Measurements from ENCODE around the gene TCAIM.
"Not testable (repeated sequence)": the region's sequence is repeated elsewhere in the genome, so short reads cannot be mapped to it uniquely, and the experiment has no call there.

Gene TCAIM

GRCh38 chr3:44375450-44375849 is 36.9 kb downstream of the TCAIM start:
- Mint-ChIP-seq H3K4me3 (no peak overlapping the region), H3K9me3 (peaks cover 21% of the 10 kb centered on the region), H3K27ac (no peak overlapping the region), H3K27me3 (no peaks in the 10 kb centered on the region), H3K4me1 (ENCODE audit: low read depth) (no peaks in the 10 kb centered on the region), H3K36me3 (ENCODE audit: low read depth) (peaks cover 29% of the 10 kb centered on the region)

DNA sequence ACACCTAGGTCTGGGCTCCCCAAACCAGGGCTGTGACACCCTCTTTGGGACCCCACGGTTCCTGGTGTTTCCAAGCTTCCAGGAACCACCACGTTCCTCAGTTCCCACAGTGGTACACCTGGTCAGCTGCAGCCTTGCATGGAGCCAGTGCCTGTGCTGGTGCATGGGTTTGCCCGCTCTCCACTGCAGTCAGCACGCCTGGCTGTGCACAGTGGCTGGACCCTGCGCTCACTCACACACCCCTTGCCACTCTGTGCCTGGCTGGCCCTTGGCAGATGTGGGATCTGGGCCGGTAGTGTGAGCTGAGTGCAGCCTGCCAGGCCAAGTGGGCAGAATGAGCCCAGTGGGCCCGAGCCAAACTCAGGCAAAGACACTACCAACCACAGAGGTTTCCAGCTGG is 48.8 kb downstream of the TCAIM start:
- no peaks in the 10 kb centered on the region for H3K4me1 Mint-ChIP-seq (ENCODE audit: low read depth)
- H3K36me3 Mint-ChIP-seq (ENCODE audit: low read depth): no peaks in the 10 kb centered on the region
- no peak overlapping the region for H3K27ac Mint-ChIP-seq
- H3K9me3 Mint-ChIP-seq: peaks cover 11% of the 10 kb centered on the region
- H3K4me3 Mint-ChIP-seq: no peak overlapping the region
- H3K27me3 Mint-ChIP-seq: no peaks in the 10 kb centered on the region

DNA sequence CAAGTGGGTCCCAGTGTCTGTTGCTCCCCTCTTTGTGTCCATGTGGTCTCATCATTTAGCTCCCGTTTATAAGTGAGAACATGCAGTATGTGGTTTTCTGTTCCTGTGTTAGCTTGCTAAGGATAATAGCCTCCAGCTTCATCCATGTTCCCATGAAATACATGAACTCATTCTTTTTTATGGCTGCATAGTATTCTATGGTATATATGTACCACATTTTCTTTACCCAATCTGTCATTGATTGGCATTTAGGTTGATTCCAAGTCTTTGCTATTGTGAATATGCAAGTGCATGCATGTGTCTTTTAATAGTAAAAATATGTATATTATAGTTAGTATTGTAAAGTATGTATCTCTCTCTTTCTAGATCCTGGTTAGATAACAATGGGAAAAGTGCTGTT is 53.9 kb downstream of the TCAIM start:
- H3K27ac Mint-ChIP-seq: no peak overlapping the region
- no peaks in the 10 kb centered on the region for H3K4me1 Mint-ChIP-seq (ENCODE audit: low read depth)
- H3K27me3 Mint-ChIP-seq: no peaks in the 10 kb centered on the region
- peaks cover 3% of the 10 kb centered on the region for H3K9me3 Mint-ChIP-seq
- peaks cover 3% of the 10 kb centered on the region for H3K36me3 Mint-ChIP-seq (ENCODE audit: low read depth)
- H3K4me3 Mint-ChIP-seq: no peak overlapping the region

GRCh38 chr3:44395714-44396113 is 57.1 kb downstream of the TCAIM start:
- Mint-ChIP-seq H3K4me3 (no peak overlapping the region), H3K27me3 (no peaks in the 10 kb centered on the region), H3K27ac (no peak overlapping the region), H3K4me1 (ENCODE audit: low read depth) (no peaks in the 10 kb centered on the region), H3K9me3 (peaks cover 3% of the 10 kb centered on the region), H3K36me3 (ENCODE audit: low read depth) (peaks cover 10% of the 10 kb centered on the region)

GRCh38 chr3:44396200-44397171 is 57.9 kb downstream of the TCAIM start:
- Mint-ChIP-seq H3K4me1 (ENCODE audit: low read depth) (no peaks in the 10 kb centered on the region), H3K4me3 (no peak overlapping the region), H3K27me3 (no peaks in the 10 kb centered on the region), H3K36me3 (ENCODE audit: low read depth) (peaks cover 14% of the 10 kb centered on the region), H3K27ac (no peak overlapping the region), H3K9me3 (peaks cover 3% of the 10 kb centered on the region)

DNA sequence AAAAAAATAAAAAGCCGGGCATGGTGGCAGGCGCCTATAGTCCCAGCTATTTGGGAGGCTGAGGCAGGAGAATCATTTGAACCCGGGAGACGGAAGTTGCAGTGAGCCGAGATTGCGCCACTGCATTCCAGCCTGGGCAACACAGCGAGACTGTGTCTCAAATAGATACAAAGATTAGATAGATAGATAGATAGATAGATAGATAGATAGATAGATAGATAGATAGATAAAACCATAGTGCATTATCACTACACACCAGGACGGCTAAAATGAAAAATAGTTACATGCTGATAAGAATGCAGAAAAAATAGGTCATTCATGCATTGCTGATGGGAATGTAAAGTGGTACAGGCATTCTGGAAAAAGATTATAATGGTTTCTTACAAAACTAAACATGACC is 59.7 kb downstream of the TCAIM start:
- H3K27ac Mint-ChIP-seq; H3K9me3 Mint-ChIP-seq; H3K4me3 Mint-ChIP-seq; H3K27me3 Mint-ChIP-seq; H3K4me1 Mint-ChIP-seq (ENCODE audit: low read depth): not testable (repeated sequence)
- peaks cover 14% of the 10 kb centered on the region for H3K36me3 Mint-ChIP-seq (ENCODE audit: low read depth)

DNA sequence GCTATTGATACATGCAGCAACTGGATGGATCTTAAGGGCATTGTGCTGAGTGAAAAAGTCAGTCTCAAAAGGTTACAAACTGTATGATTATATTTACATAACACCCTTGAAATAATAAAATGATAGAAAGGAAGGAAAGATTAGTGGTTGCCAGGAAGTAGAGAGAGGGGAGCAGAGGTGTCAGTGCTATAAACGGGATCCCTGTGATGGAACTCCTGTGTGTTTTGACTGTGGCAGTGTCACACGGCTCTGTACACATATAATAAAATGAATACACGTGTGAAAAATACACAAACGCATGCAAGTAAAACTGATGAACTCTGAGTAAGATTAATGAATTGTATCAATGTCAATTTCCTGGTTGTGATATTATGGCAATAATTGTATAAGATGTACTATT is 60.3 kb downstream of the TCAIM start:
- Mint-ChIP-seq H3K36me3 (ENCODE audit: low read depth) (peaks cover 16% of the 10 kb centered on the region), H3K9me3 (no peaks in the 10 kb centered on the region), H3K4me1 (ENCODE audit: low read depth) (no peaks in the 10 kb centered on the region), H3K27ac (no peak overlapping the region), H3K27me3 (no peaks in the 10 kb centered on the region), H3K4me3 (no peak overlapping the region)

- H3K36me3 Mint-ChIP-seq (ENCODE audit: low read depth): peaks cover 18% of the 10 kb centered on the region
- no peak overlapping the region for H3K27ac Mint-ChIP-seq
- no peaks in the 10 kb centered on the region for H3K4me1 Mint-ChIP-seq (ENCODE audit: low read depth)
- no peaks in the 10 kb centered on the region for H3K9me3 Mint-ChIP-seq
- no peak overlapping the region for H3K4me3 Mint-ChIP-seq
- no peaks in the 10 kb centered on the region for H3K27me3 Mint-ChIP-seq
These were observed 62.2 kb downstream of the TCAIM start for GRCh38 chr3:44400771-44401170.

GRCh38 chr3:44402548-44402947 is 64.0 kb downstream of the TCAIM start:
- no peaks in the 10 kb centered on the region for H3K27me3 Mint-ChIP-seq
- no peaks in the 10 kb centered on the region for H3K4me1 Mint-ChIP-seq (ENCODE audit: low read depth)
- H3K27ac Mint-ChIP-seq: no peak overlapping the region
- no peaks in the 10 kb centered on the region for H3K9me3 Mint-ChIP-seq
- no peak overlapping the region for H3K4me3 Mint-ChIP-seq
- H3K36me3 Mint-ChIP-seq (ENCODE audit: low read depth): peaks cover 15% of the 10 kb centered on the region

- H3K36me3 Mint-ChIP-seq (ENCODE audit: low read depth): no peaks in the 10 kb centered on the region
- no peaks in the 10 kb centered on the region for H3K9me3 Mint-ChIP-seq
- no peaks in the 10 kb centered on the region for H3K4me1 Mint-ChIP-seq (ENCODE audit: low read depth)
- no peak overlapping the region for H3K27ac Mint-ChIP-seq
- no peak overlapping the region for H3K4me3 Mint-ChIP-seq
- H3K27me3 Mint-ChIP-seq: no peaks in the 10 kb centered on the region
These were observed 71.3 kb downstream of the TCAIM start for GRCh38 chr3:44409640-44410410.

DNA sequence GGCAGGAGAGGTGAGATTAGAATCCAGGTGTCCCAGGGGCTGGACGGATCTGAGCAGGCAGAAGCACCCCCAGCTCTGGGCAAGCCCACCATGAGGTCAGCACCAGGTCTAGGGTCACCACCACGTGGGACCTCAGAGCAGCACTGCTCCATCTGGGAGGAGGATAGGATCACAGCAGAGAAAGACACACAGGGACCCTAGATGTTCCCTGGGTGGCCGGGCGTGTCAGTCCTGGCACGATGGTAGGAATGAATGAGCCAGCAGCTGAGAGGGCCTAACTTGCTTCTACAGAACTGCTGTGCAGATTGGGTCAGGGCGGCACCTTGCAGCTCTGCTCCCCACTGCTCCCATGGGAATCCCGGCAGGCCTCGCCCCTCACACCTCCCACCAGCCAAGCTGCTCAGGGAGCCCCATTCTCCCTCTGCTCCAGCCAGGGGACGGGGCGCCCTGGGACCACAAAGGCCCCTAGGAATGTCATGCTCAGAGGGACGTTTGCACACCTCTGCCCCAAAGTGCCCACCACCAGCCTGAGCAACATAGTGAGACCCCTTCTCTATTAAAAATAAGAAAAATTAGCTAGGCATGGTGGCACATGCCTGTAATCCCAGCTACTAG is 72.6 kb downstream of the TCAIM start:
- no peak overlapping the region for H3K4me3 Mint-ChIP-seq
- no peaks in the 10 kb centered on the region for H3K9me3 Mint-ChIP-seq
- no peak overlapping the region for H3K27ac Mint-ChIP-seq
- H3K27me3 Mint-ChIP-seq: no peaks in the 10 kb centered on the region
- H3K36me3 Mint-ChIP-seq (ENCODE audit: low read depth): no peaks in the 10 kb centered on the region
- H3K4me1 Mint-ChIP-seq (ENCODE audit: low read depth): no peaks in the 10 kb centered on the region

DNA sequence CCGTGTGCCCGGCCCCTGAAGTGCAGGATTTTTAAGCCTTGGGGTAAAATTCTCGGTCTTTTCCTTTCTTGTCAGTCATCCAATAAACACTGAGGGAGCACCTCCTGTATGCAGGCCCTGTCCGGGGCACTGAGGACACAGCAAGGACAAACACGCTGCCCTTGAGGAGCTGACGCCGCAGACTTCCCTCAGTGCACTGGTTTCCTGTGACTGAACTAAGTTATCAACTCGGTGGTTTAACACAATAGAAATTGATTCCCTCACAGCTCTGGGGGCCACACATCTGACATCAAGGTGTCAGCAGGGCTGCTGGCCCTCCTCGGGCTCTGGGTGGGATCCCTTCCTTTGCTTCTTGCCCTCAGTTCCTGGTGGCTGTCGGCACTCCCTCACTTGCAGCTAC is 73.8 kb downstream of the TCAIM start:
- Mint-ChIP-seq H3K4me3 (no peak overlapping the region), H3K27me3 (no peaks in the 10 kb centered on the region), H3K36me3 (ENCODE audit: low read depth) (no peaks in the 10 kb centered on the region), H3K4me1 (ENCODE audit: low read depth) (no peaks in the 10 kb centered on the region), H3K27ac (no peak overlapping the region), H3K9me3 (no peaks in the 10 kb centered on the region)

DNA sequence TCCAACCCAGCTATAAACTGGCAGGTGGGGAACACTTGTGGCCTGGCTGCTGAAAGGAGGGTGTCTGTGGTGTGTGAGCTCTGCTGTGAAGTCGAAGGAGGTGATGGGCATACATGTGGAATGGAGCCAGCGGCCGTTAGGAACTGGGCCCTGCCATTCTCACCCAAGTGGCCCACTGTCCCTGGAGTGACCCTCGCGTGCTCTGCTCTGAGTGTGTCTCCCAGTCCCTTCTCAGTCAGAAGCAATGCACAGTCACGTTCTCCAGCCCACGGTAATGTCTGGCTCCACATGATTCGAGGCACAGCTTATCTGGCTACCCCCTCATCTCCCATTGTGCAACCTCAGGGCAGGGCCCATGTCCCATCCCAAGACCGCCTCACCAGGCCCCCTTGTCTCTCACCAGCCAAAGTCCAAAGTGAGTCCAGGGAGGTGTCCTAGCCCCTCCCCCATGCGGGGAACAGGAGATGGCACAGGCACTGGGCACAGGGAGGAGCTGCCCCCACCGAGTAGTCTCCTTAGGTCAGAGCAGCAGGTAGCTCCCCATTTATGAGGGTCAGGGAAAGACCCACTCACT is 76.0 kb downstream of the TCAIM start:
- no peak overlapping the region for H3K4me3 Mint-ChIP-seq
- no peaks in the 10 kb centered on the region for H3K4me1 Mint-ChIP-seq (ENCODE audit: low read depth)
- H3K9me3 Mint-ChIP-seq: no peaks in the 10 kb centered on the region
- H3K27me3 Mint-ChIP-seq: no peaks in the 10 kb centered on the region
- no peak overlapping the region for H3K27ac Mint-ChIP-seq
- no peaks in the 10 kb centered on the region for H3K36me3 Mint-ChIP-seq (ENCODE audit: low read depth)

DNA sequence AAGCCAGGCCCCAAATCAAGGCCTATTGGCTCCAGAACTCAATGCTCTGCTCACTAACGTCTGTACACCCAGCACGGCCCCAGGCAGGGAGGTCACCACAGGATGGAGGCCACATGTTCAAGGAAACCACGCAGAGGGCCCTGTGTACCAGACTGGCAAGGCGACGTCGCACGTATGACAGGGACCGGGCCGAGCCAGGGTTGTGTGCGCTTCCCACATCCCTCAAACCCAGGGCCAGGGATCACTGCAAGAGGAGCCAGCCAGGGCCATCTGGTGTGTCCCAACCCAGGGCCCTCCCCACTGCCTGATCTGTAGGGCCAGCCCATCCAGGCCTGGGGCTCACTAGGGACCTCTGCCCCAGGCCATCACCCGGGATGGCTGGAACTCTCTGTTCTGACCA is 76.9 kb downstream of the TCAIM start:
- Mint-ChIP-seq H3K27me3 (no peaks in the 10 kb centered on the region), H3K36me3 (ENCODE audit: low read depth) (no peaks in the 10 kb centered on the region)

More for the DNA sequence above, 76.9 kb downstream of the TCAIM start:
- Mint-ChIP-seq H3K4me3 (no peak overlapping the region), H3K4me1 (ENCODE audit: low read depth) (no peaks in the 10 kb centered on the region), H3K9me3 (no peaks in the 10 kb centered on the region), H3K27ac (no peak overlapping the region)
